HG03064 (cell line): Measurements from ENCODE around the gene AIFM1.

Experiments
- ATAC-seq: cut with Tn5 transposase; IDR thresholded peaks from one replicate; pipeline ENCODE4 v1.9.1; 2021; ENCODE audit warnings: low read depth; ENCODE audit not compliant: unreplicated experiment

Gene AIFM1

GRCh38 chrX:130097507-130098209 lies 68.0 kb downstream of the AIFM1 start:
- no peak for ATAC-seq

GRCh38 chrX:130095249-130096030 lies 70.2 kb downstream of the AIFM1 start:
- no peak for ATAC-seq

- ATAC-seq = no peak
These were observed 70.9 kb downstream of the AIFM1 start for GRCh38 chrX:130094696-130095095.

GRCh38 chrX:130093271-130093670 lies 72.4 kb downstream of the AIFM1 start:
- no peak for ATAC-seq

- ATAC-seq = peak; percentile 99
These were observed 73.6 kb downstream of the AIFM1 start for GRCh38 chrX:130091980-130092522.

- no peak for ATAC-seq
These were observed 75.3 kb downstream of the AIFM1 start for GRCh38 chrX:130090364-130090763.

GRCh38 chrX:130086447-130087206 lies 79.0 kb downstream of the AIFM1 start:
- ATAC-seq = peak; percentile 40

- ATAC-seq = no peak
These were observed 79.8 kb downstream of the AIFM1 start for GRCh38 chrX:130085551-130086446.

GRCh38 chrX:130084631-130085237 lies 80.9 kb downstream of the AIFM1 start:
- peak; percentile 34 for ATAC-seq

- no peak for ATAC-seq
These were observed 81.8 kb downstream of the AIFM1 start for GRCh38 chrX:130083656-130084382.

GRCh38 chrX:130083107-130083490 lies 82.5 kb downstream of the AIFM1 start:
- ATAC-seq = no peak

GRCh38 chrX:130082244-130083106 lies 83.2 kb downstream of the AIFM1 start:
- ATAC-seq = peak; percentile 38

GRCh38 chrX:130081421-130082045 lies 84.1 kb downstream of the AIFM1 start:
- ATAC-seq = no peak

GRCh38 chrX:130080791-130081367 lies 84.8 kb downstream of the AIFM1 start:
- ATAC-seq = no peak

- no peak for ATAC-seq
These were observed 85.7 kb downstream of the AIFM1 start for GRCh38 chrX:130079824-130080406.
